Lung (tissue), 12 donors: ENCODE data around the gene AK2. TPM values are rescaled to one million over a fixed set of nuclear protein-coding genes. Genes with fewer than 3 reads are reported as not detected.

Source experiments
- ATAC-seq: fragments of 200-7000 bp; cut with Tn5 transposase; one replicate; pipeline ENCODE4 v1.9.1; 2020; ENCODE audit warnings: moderate number of reproducible peaks; ENCODE audit not compliant: insufficient read depth, low FRiP score
- DNase-seq, 3 donors: peaks; one replicate each; pipeline ENCODE4 v3.0.0-alpha.2; 2013 to 2017
- H3K27ac ChIP-seq, 2 donors: one replicate each; pipeline ENCODE4 v1.5.1; 2013; ENCODE audit warnings: mild to moderate bottlenecking in 2 of 2, moderate library complexity in 2 of 2, control low read depth in 1 of 2, inconsistent platforms in 1 of 2, low read depth in 1 of 2, low read length in 1 of 2
- H3K27me3 ChIP-seq, 3 donors: one replicate each; pipeline ENCODE4 v1.5.1; 2013; ENCODE audit warnings: low read length in 2 of 3; ENCODE audit not compliant: control insufficient read depth in 3 of 3, insufficient read depth in 3 of 3
- H3K36me3 ChIP-seq, 4 donors: one replicate each; pipeline ENCODE4 v1.5.1; 2013; ENCODE audit warnings: low read length in 4 of 4, mild to moderate bottlenecking in 1 of 4, moderate library complexity in 1 of 4; ENCODE audit not compliant: control insufficient read depth in 4 of 4, insufficient read depth in 4 of 4
- H3K4me1 ChIP-seq, 5 donors: one replicate each; pipeline ENCODE4 v1.5.1; 2013; ENCODE audit warnings: low read length in 5 of 5, mild to moderate bottlenecking in 2 of 5, moderate library complexity in 1 of 5; ENCODE audit not compliant: control insufficient read depth in 5 of 5, insufficient read depth in 5 of 5
- H3K4me3 ChIP-seq: one replicate; pipeline ENCODE4 v1.5.1; 2013; ENCODE audit warnings: mild to moderate bottlenecking, control low read depth, moderate library complexity
- H3K9ac ChIP-seq, 2 donors: one replicate each; pipeline ENCODE4 v1.5.1; 2013; ENCODE audit warnings: low read length in 2 of 2, control low read depth in 1 of 2; ENCODE audit not compliant: insufficient read depth in 1 of 2
- H3K9me3 ChIP-seq, 4 donors: one replicate each; pipeline ENCODE4 v1.5.1; 2013; ENCODE audit warnings: low read length in 3 of 4, mild to moderate bottlenecking in 1 of 4, moderate library complexity in 1 of 4; ENCODE audit not compliant: control insufficient read depth in 4 of 4, insufficient read depth in 3 of 4
- CTCF ChIP-seq: IDR thresholded peaks from 2 replicates; pipeline ENCODE4 v1.5.1; 2012; ENCODE audit warnings: mild to moderate bottlenecking; ENCODE audit errors: control extremely low read depth, extremely low read depth
- WGBS, 2 donors: extraction: QIAGEN DNeasy Blood & Tissue Kit; methylation state at CpG; one replicate each; pipeline ENCODE4 v1.1.7; 2013; 5-methylcytosine and 5-hydroxymethylcytosine counted together
- polyA plus RNA-seq, 2 donors: library from polyadenylated mRNA; stranded (reverse); fragments of 200-250 nt; gene quantifications; one replicate each; pipeline ENCODE4 v1.2.1, GENCODE V29; 2013
- total RNA-seq, 2 donors: library from RNA; depleted of rRNA in 1 of 2; stranded (reverse); fragments of >200 nt in 1 of 2; gene quantifications; one replicate each; pipeline ENCODE4 v1.2.1, GENCODE V29; 2014 to 2021
- donor health status: control.
- donor health status: control.
- donor health status: Bipolar disorder and iron deficiency.
- donor health status: healthy.
- donor health status: DM: yes; HTN: yes; CAD: no.

The AK2 gene
- total and polyA plus RNA-seq, 4 donors, result 86.8 to 127 (median 101) TPM

DNA sequence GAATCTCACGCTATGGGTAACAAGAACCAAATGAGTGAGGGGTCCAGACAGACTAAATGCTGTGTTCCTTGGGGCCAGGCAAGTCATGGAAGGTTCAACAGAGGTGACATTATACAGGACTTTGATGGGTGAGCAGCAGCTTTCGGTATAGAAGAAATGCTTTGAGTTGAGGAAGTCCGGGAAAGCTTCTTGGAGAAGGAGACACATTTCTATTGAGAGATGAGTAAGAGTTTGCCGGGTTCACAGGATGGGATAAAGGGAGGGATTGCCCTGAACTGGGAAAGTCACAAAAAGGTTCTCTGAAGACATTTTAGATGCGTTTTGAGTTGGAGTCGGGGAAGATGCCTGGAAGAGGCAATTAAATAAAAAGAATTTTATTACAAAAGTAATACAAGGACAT, 43.7 kb upstream of the AK2 start:
- 55 to 64% methylated on average over 6 of the region's 6 CpGs for WGBS, 2 donors
- H3K27me3 ChIP-seq, result no peaks in the 10 kb centered on the region
- H3K36me3 ChIP-seq, result no peaks in the 10 kb centered on the region
- no peaks in the 10 kb centered on the region for H3K9me3 ChIP-seq
- ATAC-seq, result no peak
- TF ChIP-seq CTCF, result no peak
- peak overlapping the region; percentile 39 for H3K4me3 ChIP-seq
- peak overlapping the region in 1 of 2 donors; percentile 83 for H3K9ac ChIP-seq
- H3K27ac ChIP-seq, result no peak overlapping the region
- DNase-seq, result no peak
- peaks cover 0 to 16% (median 5%) of the 10 kb centered on the region in 5 donors for H3K4me1 ChIP-seq

DNA sequence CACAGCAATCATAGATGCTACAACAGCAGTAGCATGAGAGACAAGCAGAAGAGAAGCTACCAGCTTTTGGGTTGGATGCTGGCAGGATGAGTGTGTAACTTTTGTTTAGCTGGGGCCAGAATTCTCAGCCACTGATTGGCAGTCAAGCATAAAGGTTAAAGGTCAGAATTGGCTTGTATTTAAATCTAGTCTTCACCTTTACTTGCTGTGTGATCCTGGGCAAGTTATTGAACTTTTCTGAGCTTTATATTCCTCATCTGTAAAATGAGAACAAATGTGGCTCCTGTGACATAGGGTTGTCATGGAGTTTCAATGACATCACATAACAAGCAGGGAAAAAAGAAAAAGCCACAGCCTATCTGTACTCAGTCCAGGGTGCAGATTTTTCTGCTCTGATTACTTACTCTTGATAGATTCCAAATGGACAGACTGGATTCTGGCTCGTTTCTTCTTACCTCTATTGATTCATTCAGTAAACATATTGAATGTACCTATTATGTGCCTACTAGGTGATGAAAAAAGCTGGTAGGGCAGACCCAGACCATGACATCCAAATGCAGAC, 41.4 kb upstream of the AK2 start:
- DNase-seq, result peak in 2 of 3 donors; percentile 27 to 33
- no peak for TF ChIP-seq CTCF
- WGBS, 2 donors, result 53 to 76% methylated on average over 1 of the region's 1 CpG
- H3K36me3 ChIP-seq, result no peaks in the 10 kb centered on the region
- H3K9ac ChIP-seq, result no peak overlapping the region
- peaks cover 0 to 16% (median 5%) of the 10 kb centered on the region in 5 donors for H3K4me1 ChIP-seq
- H3K4me3 ChIP-seq, result no peak overlapping the region
- no peak for ATAC-seq
- H3K27me3 ChIP-seq, result no peaks in the 10 kb centered on the region
- no peak overlapping the region for H3K27ac ChIP-seq
- H3K9me3 ChIP-seq, result no peaks in the 10 kb centered on the region

- no peak overlapping the region for H3K27ac ChIP-seq
- H3K27me3 ChIP-seq, result no peaks in the 10 kb centered on the region
- ATAC-seq (no peak), DNase-seq (no peak)
- H3K9ac ChIP-seq, result no peak overlapping the region
- 63 to 93% methylated on average over 4 of the region's 4 CpGs for WGBS, 2 donors
- H3K4me3 ChIP-seq, result no peak overlapping the region
- no peaks in the 10 kb centered on the region for H3K9me3 ChIP-seq
- no peak for TF ChIP-seq CTCF
- no peaks in the 10 kb centered on the region for H3K4me1 ChIP-seq
- no peaks in the 10 kb centered on the region for H3K36me3 ChIP-seq
Observed at GRCh38 chr1:33074193-33074945, 37.7 kb upstream of the AK2 start.
